ENCODE measurements around the gene RBM15.

GRCh38 chr1:110328700-110329099 is 10.5 kb upstream of the RBM15 start:
- no peak for TF ChIP-seq ZNF274 (IDR thresholded peaks at IDR 0.05; ENCODE audit: low read depth, low read length)
- no peak for TF ChIP-seq SUZ12 (IDR thresholded peaks at IDR 0.05; ENCODE audit: extremely low read depth, insufficient read depth, insufficient read length)
